HG03520 (cell line): ENCODE results near the gene POLR2L.

Experiments
- ATAC-seq: cut with Tn5 transposase; IDR thresholded peaks from one replicate; pipeline ENCODE4 v1.9.1; 2021; ENCODE audit warnings: mild to moderate bottlenecking, moderate library complexity; ENCODE audit not compliant: unreplicated experiment

POLR2L gene

DNA sequence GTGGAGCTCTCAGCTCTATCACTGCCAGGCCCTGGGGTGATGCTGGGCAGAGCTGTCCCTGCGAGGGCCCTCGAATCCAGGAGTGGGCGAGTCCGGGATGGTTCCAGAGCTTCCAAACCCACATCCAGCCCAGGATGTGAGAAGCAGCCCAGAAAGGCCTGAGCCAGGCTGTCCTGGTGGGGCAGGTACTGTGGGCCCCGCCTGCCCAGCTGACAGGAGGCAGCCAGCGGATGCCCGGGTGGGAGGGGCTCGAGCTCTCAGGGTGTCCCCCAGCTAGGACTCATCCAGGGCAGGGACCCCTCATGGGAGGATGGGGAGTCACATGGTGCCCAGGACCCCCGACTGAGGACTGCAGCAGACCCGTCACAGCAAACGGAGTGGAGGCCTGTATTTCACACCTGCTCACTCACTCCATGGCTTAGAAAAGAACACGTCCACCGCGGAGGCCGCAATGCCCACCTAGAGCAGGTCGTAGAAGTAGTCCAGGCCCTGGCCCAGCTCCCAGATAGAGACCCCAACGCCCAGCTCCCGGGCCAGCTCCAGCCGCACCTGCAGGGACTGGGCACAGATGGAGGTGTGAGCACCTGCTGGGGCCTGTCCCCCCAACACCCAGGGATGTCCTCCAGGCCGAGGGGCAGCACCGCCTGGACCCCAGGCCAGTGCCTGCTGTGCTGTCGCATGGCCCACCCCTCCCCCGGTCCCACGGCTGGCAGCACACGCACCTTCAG lies 27.2 kb upstream of the POLR2L start:
- no peak for ATAC-seq

DNA sequence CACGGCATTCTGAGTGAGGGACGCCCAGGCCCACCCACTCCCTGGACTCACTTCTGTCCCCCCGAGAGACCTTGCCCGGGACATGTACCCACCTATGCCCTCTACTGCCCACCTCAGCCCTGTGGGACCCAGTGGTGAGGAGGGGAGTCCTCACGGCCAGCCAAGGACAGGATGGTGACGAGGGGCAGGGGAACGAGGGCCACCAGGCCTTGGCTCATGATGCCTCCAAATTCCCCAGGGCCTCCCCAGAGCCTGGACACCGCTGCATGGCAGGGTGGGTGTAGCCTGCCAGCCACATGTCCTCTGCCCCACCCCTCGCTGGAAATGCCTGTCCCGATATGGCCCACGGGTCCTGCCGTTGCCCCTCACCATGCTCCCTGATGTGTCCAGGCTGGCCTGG lies 26.5 kb upstream of the POLR2L start:
- no peak for ATAC-seq

DNA sequence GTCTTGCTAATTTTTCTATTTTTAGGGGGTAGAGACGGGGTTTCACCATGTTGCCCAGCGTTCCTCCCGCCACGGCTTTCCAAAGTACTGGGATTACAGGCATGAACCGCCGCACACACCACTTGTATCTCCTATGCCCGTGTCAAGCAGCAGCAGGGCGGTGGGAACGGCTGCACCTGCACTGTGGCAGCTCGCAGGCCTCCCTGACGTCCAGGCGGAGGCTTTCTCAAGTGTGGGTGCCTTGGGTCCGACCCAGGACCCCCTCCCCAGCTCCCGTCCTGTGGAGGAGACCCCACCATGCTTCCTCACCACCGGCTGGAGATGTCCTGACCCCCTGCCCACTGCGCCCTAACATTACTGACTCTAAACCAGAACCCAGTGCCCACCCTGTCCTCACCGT lies 26.1 kb upstream of the POLR2L start:
- ATAC-seq, result no peak

DNA sequence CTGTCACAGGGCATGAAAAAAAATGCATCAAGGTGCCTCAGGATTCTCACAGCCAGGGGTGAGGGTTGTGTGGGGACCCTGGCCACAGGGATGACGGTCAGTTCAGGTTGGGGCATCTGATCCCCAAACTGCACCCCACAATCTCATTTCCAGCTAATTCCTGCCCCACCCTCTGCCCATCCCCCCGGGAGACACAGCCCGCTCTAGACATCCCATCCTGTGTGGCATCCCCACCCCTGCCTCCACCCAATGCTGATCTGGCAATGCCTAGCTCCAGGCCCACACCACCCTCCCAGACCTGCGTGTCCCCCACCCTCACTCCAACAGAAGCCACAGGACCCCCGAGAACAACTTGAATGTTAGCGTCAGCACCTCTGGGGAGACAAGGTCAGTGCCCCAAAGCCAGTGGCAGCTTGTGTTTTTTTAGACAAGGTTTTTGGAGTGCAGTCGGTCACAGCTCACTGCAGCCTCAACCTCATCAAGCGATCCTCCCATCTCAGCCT lies 25.6 kb upstream of the POLR2L start:
- no peak for ATAC-seq

DNA sequence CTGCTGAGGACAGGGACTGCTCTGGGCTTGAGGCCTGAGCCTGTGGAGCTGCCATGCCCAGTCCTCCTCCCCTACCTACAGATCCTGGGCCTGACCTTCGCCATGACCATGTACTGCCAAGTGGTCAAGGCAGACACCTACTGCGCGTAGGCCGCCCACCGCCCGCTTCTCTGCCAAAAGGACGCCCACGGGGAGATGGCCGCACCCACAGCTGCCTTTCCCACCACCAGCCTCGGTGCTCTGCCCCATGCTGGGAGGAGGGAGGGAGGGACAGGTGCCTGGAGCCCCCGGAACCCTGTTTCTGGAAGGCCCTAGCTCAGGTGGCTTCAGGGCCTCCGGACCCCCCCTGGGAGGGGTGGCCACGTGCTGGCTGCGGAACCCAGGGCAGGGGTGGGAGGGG lies 24.2 kb upstream of the POLR2L start:
- ATAC-seq, result no peak

DNA sequence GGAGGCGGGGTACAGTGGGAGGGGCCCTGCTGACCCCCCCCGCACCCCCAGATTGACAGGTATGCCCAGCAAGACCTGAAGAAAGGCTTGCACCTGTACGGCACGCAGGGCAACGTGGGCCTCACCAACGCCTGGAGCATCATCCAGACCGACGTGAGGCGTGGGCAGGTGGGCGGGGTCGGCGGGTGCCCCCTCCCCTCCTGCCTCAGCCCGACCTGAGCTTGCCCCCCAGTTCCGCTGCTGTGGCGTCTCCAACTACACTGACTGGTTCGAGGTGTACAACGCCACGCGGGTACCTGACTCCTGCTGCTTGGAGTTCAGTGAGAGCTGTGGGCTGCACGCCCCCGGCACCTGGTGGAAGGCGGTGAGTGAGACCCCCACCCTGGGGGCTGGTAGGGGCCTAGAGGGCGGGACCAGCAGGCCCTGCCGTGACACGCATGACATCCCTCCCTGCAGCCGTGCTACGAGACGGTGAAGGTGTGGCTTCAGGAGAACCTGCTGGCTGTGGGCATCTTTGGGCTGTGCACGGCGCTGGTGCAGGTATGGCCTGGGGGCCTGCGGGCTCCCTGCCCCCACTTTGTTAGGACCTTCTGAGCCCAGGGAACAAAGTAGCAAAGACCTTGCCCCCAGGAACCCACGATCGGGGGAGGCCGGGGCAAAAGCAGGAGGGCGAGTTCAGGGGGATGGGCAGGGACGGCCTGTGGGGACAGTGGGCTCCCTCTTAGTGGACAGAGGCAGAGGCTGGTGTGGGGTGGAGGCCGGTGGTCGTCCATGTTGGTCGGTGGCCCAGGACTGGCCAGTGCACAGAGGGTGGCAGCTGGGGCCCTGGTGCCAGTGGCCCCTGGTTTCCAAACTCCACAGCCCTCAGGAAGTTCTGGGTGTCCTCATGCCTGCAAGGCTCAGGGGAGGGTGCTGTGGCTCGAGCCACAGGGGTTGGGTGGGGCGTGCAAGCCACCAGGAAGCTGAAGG lies 23.4 kb upstream of the POLR2L start:
- ATAC-seq, result no peak

DNA sequence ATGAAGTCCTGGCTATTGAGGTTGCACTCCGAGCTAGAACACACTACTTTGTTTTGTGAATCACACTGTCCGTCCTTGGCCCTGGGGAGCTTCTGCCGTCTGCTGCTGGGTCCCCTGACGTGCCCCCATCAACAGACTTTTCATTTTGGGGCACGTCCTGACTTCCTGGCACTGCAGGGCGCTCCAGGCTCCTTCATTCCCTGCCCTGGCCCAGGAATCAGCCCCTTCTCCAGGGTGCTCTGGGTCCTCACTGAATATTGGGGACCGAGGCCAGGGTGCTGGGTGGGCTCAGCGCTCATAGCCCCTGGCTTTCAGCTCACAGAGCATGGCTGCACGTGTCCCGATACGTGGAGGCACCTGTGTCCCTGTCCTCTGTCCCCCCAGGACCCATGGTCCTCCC lies 22.6 kb upstream of the POLR2L start:
- ATAC-seq, result no peak

DNA sequence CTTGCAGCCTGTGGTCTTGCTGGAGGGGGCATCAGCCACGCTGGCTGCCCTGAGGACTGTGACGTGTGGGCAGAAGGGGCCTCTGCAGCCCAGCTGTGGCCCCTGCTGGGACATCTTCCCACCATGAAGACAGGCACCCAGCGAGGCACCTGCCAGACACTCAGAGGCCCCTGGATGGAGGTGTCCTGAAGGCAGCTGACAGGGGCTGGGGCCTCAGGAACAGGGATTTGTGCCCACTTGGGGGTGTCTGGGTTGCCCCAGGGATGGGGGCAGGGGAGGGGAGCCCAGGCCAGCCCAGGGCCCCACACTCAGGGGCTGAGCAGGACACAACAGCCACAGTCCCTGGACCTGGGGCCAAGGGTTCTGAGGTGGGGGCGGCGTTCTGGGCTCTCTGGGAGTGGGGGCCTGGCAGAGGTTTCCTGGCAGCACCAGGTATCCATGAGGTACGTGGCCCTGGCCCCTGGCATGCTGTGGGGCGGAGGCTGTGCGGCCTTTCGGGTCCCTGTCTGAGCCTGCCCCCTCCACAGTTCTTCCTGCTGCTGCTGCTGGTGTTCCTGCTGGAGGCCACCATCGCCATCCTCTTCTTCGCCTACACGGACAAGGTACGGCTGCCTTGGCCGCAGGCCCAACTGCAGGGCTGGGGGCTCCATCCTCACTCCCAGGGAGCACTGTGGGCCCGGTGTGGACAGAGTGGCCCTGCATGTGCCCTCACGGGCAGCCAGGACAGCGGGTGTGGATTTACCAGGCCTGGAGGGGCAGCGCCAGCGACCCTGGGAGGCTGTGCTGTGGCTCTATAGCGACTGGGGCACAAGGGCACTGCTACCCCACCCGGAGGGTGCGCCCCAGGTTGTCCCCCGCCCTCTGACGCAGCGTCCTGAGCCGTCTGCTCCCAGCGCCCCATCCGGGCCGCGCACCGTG lies 21.8 kb upstream of the POLR2L start:
- no peak for ATAC-seq

DNA sequence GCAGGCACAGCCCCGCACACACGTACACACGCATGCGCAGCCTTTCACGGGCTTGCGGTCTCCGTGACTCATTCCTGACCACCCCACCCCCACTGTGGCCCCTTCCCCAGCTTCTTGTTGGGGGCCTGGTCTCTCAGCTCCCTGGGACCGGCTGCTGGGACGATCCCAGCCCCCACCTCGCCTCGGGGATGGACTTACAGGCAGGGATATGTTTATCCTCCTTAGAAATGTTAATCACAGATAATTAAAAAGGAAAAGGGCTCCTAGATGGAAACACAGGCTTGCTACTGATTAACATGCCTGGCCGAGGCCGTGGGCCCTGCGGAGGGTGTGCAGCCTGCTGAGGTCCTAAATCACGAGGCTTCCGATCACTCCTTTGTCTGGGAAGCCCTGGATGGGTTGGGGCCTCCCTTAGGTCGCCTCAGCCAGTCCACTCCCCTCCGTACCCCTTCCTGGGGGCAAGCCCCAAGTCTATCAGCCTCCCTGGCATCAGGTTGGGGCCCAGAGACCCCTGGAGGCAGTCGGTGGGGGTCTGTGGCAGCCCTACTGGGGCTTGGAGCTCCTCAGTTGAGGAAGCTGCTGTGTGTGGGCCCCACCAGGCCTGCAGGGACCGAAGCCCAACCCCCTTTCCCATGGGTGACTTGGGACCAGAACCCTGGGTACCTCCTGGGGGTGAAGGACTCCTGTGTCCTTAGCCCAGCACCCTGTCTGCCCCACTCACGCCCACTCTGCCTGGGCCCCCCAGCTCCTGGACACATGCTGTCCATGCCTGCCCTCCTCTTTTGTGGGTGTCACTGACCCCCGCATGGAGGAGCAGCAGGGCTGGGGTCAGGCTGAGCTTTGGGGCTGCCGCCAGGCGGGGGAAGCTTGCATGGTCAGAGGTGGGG lies 20.9 kb upstream of the POLR2L start:
- no peak for ATAC-seq

DNA sequence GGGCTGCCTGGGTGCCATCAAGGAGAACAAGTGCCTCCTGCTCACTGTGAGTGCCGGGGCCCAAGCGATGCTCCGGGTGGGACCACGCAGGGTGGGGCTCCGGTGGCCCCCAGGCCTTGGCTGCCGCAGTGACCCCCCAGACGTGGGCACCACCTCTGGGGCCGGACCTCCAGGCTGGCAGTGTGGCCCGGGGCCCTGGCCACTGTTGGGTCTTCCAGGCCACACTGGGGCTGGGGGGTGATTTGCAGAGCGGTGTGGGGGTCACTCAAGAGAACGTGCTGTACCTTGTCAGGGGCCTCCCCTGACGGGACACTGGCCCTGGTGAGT lies 20.3 kb upstream of the POLR2L start:
- no peak for ATAC-seq

DNA sequence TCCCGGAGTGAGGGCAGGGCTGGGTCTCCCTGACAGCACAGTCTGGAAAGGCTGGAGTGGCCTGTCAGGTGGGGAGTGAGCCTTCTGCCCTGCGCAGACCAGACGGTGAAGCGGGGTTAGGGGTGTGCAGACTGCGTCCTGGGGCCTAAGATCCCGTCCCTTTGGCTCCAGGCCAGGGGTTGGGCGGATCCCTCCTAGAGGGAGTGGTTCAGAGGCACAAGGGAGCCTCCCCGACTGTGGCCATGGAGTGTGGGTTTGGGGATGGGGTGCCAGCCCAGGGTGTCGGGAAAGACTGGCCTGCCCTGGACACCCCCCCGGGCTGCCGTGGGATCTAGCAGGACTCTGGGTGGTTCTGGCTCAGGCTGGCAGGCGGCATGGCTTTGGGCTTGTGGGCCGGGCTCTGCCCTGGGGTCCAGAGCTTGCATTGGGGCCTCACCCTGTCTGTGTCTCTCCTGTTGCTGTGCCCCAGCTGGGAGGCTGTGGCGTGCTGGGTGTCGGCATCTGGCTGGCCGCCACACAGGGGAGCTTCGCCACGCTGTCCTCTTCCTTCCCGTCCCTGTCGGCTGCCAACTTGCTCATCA lies 19.8 kb upstream of the POLR2L start:
- ATAC-seq, result no peak

DNA sequence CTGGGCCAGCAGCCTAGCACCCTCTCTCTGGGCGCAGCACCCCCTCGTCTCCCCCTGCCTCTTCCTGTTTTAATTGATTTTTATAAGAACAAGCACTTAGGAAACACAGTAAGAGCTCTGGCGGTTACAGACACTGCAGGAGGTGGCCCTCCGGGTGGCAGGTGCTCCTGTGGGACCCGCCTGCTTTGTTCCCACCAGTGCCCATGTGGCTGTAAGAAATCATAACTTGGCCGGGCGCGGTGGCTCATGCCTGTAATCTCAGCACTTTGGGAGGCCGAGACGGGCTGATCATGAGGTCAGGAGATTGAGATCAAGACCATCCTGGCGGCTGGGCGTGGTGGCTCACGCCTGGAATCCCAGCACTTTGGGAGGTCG lies 18.8 kb upstream of the POLR2L start:
- no peak for ATAC-seq

DNA sequence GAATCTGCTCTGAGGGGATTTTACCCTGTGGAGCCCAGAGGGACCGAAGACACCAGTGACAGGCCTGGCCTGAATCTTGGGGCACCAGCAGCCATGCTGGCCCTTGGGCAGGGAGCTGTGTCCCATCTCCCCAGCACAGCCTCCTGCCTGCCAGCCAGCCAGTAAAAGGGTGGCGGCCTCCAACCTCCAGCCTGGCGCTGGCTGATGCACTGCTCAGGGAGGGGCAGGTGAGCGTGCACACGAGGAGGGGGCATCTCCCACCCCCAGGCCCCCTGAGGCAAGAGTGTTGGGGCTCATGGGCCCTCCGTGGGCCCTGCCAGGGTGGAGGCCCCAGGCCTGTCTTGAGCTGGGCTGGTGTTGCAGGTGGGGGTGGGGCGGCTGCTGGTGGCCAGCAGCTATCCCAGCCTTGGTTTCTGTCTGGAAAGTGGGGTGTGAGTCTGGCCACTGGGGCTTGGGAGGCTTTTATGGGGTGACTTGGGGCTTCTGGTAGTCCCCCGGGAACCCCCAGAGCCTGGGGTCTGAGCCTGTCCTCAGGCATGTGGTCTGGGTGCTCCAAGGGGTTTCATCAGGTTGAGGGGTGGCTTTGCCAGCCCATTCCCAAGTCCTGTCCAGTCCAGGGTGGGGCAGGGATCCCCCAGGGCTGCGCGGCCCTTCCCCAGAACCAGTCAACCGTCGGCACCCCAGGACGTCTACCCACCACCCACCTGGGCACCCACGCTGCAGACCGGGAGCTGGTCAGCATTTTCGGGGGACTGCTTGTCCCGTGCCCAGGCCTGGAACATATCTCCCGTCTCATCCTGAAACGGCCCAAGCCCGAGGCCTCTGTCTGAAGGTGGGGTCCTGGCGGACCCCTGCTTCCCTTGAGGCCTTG lies 18.1 kb upstream of the POLR2L start:
- ATAC-seq, result no peak

DNA sequence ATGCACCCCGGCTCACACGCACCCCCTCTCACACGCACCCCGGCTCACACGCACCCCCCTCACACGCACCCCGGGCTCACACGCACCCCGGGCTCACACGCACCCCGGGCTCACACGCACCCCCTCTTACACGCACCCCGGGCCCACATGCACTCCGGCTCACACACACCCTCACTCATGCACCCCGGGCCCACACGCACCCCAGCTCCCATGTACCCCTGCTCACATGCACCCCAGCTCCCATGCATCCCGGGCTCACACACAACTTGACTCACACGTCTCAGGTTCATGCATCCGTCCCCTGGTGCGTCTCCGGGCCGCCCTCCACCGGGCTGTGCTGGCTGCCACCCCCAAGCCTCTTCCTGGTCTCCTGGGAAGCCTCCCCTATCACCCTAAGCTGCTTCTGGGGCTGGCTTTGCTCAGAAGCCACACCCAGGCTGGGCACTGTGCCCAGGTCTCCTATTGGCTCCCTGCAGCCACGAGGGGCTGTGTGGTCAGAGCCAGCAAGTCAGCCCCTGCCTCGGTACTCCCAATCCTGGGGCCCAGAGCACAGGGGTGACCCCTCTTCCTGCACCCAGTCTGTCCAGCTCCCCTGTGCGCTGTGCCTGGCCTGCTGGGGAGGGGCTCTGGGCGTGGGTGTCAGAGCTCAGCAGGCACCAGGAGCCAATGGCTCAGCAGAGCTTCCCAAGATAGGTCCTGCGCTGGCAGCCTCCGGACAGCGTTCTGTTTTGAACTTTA lies 17.2 kb upstream of the POLR2L start:
- no peak for ATAC-seq

DNA sequence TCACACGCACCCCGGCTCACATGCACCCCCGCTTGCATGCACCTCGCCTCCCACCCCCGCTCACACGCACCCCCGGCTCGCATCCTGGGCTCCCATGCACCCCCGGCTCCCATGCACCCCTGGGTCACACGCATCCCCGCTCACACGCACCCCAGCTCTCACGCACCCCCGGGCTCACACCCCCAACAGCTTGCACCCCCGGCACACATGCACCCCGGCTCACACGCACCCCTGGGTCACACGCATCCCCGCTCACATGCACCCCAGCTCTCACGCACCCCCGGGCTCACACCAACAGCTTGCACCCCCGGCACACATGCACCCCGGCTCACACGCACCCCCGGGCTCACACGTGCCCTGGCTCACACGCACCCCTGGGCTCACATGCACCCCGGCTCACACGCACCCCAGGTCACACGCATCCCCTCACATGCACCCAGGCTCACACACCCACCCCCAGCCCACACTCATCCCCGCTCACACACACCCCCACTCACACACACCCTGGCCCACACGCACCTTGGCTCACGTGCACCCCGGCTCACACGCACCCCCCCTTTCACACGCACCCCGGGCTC lies 16.5 kb upstream of the POLR2L start:
- no peak for ATAC-seq

DNA sequence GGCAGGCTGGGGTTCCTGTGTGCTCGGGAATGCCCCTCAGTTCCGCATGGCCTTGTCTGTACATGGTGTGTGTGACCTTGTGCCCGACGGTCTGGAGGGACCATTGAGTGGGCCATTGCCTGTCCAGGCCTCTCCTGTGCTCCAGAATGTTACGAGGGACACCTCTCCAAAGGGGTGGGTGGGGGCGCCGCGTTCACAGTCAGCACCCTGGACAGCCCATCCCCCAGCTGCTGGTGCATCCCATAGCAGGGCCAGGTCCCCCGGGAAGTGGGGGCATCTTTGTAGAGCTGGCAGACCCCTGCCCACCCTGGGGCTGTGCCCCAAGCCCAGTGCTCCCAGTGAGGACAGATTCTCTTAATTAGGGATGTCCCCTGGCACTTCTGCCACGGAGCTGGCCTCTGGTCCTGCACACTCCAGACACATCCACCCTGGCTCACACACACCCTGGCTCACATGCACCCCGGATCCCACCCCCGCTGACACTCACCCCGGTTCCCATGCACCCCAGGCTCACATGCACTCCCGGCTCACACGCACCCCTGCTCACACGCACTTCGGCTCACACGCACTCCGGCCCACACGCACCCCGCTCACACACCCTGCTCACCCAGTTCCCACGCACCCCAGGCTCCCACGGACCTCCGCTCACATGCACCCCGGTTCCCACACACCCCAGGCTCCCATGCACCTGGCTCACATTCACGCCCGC lies 15.9 kb upstream of the POLR2L start:
- ATAC-seq, result no peak

DNA sequence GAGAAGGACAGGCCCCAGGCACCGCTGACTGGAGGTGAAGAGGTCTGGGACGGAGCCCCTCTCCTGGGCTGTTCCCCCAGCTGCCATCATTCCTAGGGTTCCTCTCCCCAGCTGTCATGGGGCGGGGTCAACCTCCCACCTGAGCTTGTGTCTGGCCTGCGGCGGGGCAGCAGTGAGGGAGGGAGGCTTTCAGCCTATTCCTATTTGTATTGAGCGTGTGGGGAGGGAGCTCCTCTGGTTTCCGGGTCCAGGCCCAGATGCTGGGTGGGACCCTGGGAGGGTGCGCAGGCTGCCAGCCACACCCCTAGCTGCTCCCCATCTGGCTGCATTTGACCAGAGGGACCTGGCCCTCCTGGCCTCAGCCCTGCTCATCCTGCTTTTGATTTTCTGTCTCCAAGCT lies 14.1 kb upstream of the POLR2L start:
- ATAC-seq, result no peak
